Activated T-cell treated with anti-CD3 and anti-CD28 coated beads, Interleukin-2, amount 50 U/mL, for 48 hours (primary cell): ENCODE data around the gene ERGIC3.

Experiments used
- DNase-seq, 2 experiments: peaks; one replicate each; pipeline ENCODE4 v3.0.0-alpha.2; 2020

The ERGIC3 gene

GRCh38 chr20:35562541-35563110 lies 20.7 kb downstream of the ERGIC3 start:
- DNase-seq, result no peak

- no peak for DNase-seq
Observed at GRCh38 chr20:35563834-35564233, 22.0 kb downstream of the ERGIC3 start.

GRCh38 chr20:35564905-35565304 lies 23.0 kb downstream of the ERGIC3 start:
- DNase-seq, result no peak

- DNase-seq, result no peak
Observed at GRCh38 chr20:35568645-35569044, 26.8 kb downstream of the ERGIC3 start.

GRCh38 chr20:35571555-35571954 lies 29.7 kb downstream of the ERGIC3 start:
- DNase-seq, result no peak

- DNase-seq, result no peak
Observed at GRCh38 chr20:35572838-35573237, 31.0 kb downstream of the ERGIC3 start.

GRCh38 chr20:35575958-35576357 lies 34.1 kb downstream of the ERGIC3 start:
- DNase-seq, result no peak

- no peak for DNase-seq
Observed at GRCh38 chr20:35576816-35577215, 34.9 kb downstream of the ERGIC3 start.

GRCh38 chr20:35578469-35578868 lies 36.6 kb downstream of the ERGIC3 start:
- DNase-seq, result no peak

GRCh38 chr20:35579196-35579595 lies 37.3 kb downstream of the ERGIC3 start:
- DNase-seq, result no peak

- DNase-seq, result no peak
Observed at GRCh38 chr20:35582131-35582530, 40.3 kb downstream of the ERGIC3 start.

- DNase-seq, result no peak
Observed at GRCh38 chr20:35582741-35583404, 41.0 kb downstream of the ERGIC3 start.

- no peak for DNase-seq
Observed at GRCh38 chr20:35583636-35584560, 42.0 kb downstream of the ERGIC3 start.

GRCh38 chr20:35586751-35587425 lies 45.0 kb downstream of the ERGIC3 start:
- no peak for DNase-seq

- no peak for DNase-seq
Observed at GRCh38 chr20:35587436-35587835, 45.6 kb downstream of the ERGIC3 start.

- DNase-seq, result no peak
Observed at GRCh38 chr20:35588397-35588796, 46.5 kb downstream of the ERGIC3 start.

- no peak for DNase-seq
Observed at GRCh38 chr20:35592339-35592974, 50.6 kb downstream of the ERGIC3 start.

GRCh38 chr20:35595456-35595855 lies 53.6 kb downstream of the ERGIC3 start:
- DNase-seq, result no peak

GRCh38 chr20:35595901-35596300 lies 54.0 kb downstream of the ERGIC3 start:
- no peak for DNase-seq

GRCh38 chr20:35597186-35597585 lies 55.3 kb downstream of the ERGIC3 start:
- no peak for DNase-seq

- DNase-seq, result no peak
Observed at GRCh38 chr20:35598476-35598875, 56.6 kb downstream of the ERGIC3 start.

- no peak for DNase-seq
Observed at GRCh38 chr20:35598899-35599775, 57.3 kb downstream of the ERGIC3 start.
